Measurements from ENCODE around the gene NOX5.

DNA sequence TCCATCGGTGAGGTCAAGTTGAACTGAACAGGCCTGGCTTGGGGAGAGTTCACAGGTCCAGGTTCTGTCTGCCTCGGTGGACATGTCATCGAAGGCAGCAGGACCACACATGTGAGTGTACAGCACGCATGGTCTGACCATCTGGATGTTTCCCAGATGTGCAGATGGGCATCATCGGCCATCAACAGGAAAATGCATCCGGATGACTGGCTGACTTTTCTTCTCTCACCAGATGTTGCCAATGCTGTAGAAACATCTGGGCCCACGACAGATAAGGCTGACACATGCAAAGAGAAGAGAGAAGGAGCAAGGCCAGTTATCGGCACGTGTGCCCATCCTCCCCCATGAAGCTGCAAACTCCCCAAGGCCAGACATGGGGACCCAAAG, 45.1 kb downstream of the NOX5 start:
- no peak for TF ChIP-seq CTCF (IDR thresholded peaks at IDR 0.05)
- no peak for TF ChIP-seq EZH2 (IDR thresholded peaks at IDR 0.05; ENCODE audit: borderline replicate concordance, insufficient read depth, low read depth, low read length, poor library complexity, severe bottlenecking)
